HepG2 (cell line): ENCODE results near the gene COMMD7. TPM values are rescaled to one million over a fixed set of nuclear protein-coding genes. Genes with fewer than 3 reads are reported as not detected.
A peak's percentile ranks its signal among the peaks of the same experiment; 100 is the strongest.

Source experiments
- DDIT3 ChIP-seq: sonication (generic); formaldehyde crosslinking; IDR thresholded peaks from 2 replicates; pipeline ENCODE4 v1.4.0; 2020; ENCODE audit warnings: mild to moderate bottlenecking, missing genetic modification reagents
- HMGA1 ChIP-seq: sonication (generic); formaldehyde crosslinking; conservative IDR thresholded peaks from 2 replicates; pipeline ENCODE4 v1.4.0; 2020; ENCODE audit warnings: missing genetic modification reagents
- HNRNPH1 ChIP-seq: fragments of 200-400 bp; formaldehyde crosslinking; optimal IDR thresholded peaks from 2 replicates; pipeline ENCODE3; 2017; ENCODE audit warnings: mild to moderate bottlenecking, low read depth, low read length
- HOXA5 ChIP-seq: sonication (generic); formaldehyde crosslinking; IDR thresholded peaks from 2 replicates; pipeline ENCODE4 v1.4.0; 2020; ENCODE audit warnings: missing genetic modification reagents
- NCOR1 ChIP-seq: fragments of 200-600 bp; sonication (generic); IDR thresholded peaks from 2 replicates; pipeline ENCODE4 v1.7.0; 2017; ENCODE audit warnings: antibody characterized with exemption, low read length, borderline replicate concordance
- NFIB ChIP-seq: sonication (generic); formaldehyde crosslinking; IDR thresholded peaks from 2 replicates; pipeline ENCODE4 v1.9.0; 2021; ENCODE audit warnings: missing genetic modification reagents, mild to moderate bottlenecking, borderline replicate concordance
- NFIC ChIP-seq: IDR thresholded peaks from 2 replicates; pipeline ENCODE4 v1.6.1; 2012; ENCODE audit warnings: mild to moderate bottlenecking, low read length, inconsistent platforms
- PPARG ChIP-seq: conservative IDR thresholded peaks from 2 replicates; pipeline ENCODE4 v1.6.1; 2016; ENCODE audit warnings: missing biosample characterization, missing genetic modification reagents
- PREB ChIP-seq: sonication (generic); formaldehyde crosslinking; IDR thresholded peaks from 2 replicates; pipeline ENCODE4 v1.4.0; 2020; ENCODE audit warnings: missing genetic modification reagents
- RBAK ChIP-seq: sonication (generic); formaldehyde crosslinking; IDR thresholded peaks from 2 replicates; pipeline ENCODE4 v1.5.1; 2020; ENCODE audit warnings: mild to moderate bottlenecking, missing genetic modification reagents
- RFX3 ChIP-seq: IDR thresholded peaks from 2 replicates; pipeline ENCODE4 v1.6.1; 2016; ENCODE audit warnings: missing biosample characterization, missing genetic modification reagents
- RXRB ChIP-seq: IDR thresholded peaks from 2 replicates; pipeline ENCODE4 v1.6.1; 2016; ENCODE audit warnings: borderline replicate concordance, missing genetic modification reagents, missing compliant biosample characterization
- SMYD3 ChIP-seq: sonication (generic); formaldehyde crosslinking; IDR thresholded peaks from 2 replicates; pipeline ENCODE4 v1.8.1; 2023; ENCODE audit warnings: mild to moderate bottlenecking, missing genetic modification reagents
- SP1 ChIP-seq, 2 experiments: fragments of 450-650 bp in 1 of 2; sonication (generic) in 1 of 2; formaldehyde crosslinking in 1 of 2; IDR thresholded peaks; 2 replicates each; pipeline versions ENCODE4 v1.4.0 to v1.6.1; 2016 to 2020; ENCODE audit warnings: missing genetic modification reagents in 1 of 2
- SP4 ChIP-seq: sonication (generic); formaldehyde crosslinking; IDR thresholded peaks from 2 replicates; pipeline ENCODE4 v1.8.1; 2023; ENCODE audit warnings: mild to moderate bottlenecking, missing genetic modification reagents
- TOE1 ChIP-seq: sonication (generic); formaldehyde crosslinking; IDR thresholded peaks from 2 replicates; pipeline ENCODE4 v1.4.0; 2020; ENCODE audit warnings: mild to moderate bottlenecking, missing genetic modification reagents
- USF2 ChIP-seq, 2 experiments: sonication (generic) in 1 of 2; formaldehyde crosslinking in 1 of 2; IDR thresholded peaks; 2 replicates each; pipeline versions ENCODE4 v1.5.1 to v1.6.1; 2011 to 2020; ENCODE audit warnings: borderline replicate concordance in 1 of 2, low read depth in 1 of 2, low read length in 1 of 2, mild to moderate bottlenecking in 1 of 2, missing genetic modification reagents in 1 of 2, moderate library complexity in 1 of 2
- ZFP41 ChIP-seq: sonication (generic); formaldehyde crosslinking; IDR thresholded peaks from 2 replicates; pipeline ENCODE4 v1.4.0; 2020; ENCODE audit warnings: mild to moderate bottlenecking, missing genetic modification reagents, borderline replicate concordance
- ZNF382 ChIP-seq: sonication (generic); formaldehyde crosslinking; IDR thresholded peaks from 2 replicates; pipeline ENCODE4 v1.5.0; 2020; ENCODE audit warnings: missing genetic modification reagents, mild to moderate bottlenecking, borderline replicate concordance
- ZNF773 ChIP-seq: sonication (generic); formaldehyde crosslinking; IDR thresholded peaks from 2 replicates; pipeline ENCODE4 v1.4.0; 2020; ENCODE audit warnings: missing genetic modification reagents, borderline replicate concordance
- polyA plus RNA-seq, 8 experiments: library from polyadenylated mRNA; depleted of rRNA in 3 of 8; stranded (reverse) in 7 of 8; unstranded in 1 of 8; fragments of >200 nt; fragmentation: Illumina TruSeq in 4 of 8; extraction: Trizol in 4 of 8; gene quantifications; 2 replicates each; pipeline versions ENCODE4 v1.2.1 to v1.2.3, GENCODE V29; 2011 to 2016; ENCODE audit warnings: low read depth in 4 of 8, missing spikeins in 1 of 8, mixed read lengths in 1 of 8; ENCODE audit not compliant: insufficient read depth in 1 of 8
- total RNA-seq, 5 experiments: library from RNA; depleted of rRNA; stranded (reverse); fragments of >200 nt; fragmentation: Illumina TruSeq; extraction: Trizol; gene quantifications; 2 replicates each; pipeline ENCODE4 v1.2.3, GENCODE V29; 2016; ENCODE audit warnings: low read depth in 1 of 5
- TF ChIP-seq, protein P1 (sequence below): sonication (generic); formaldehyde crosslinking; IDR thresholded peaks from 2 replicates; pipeline ENCODE4 v1.5.1; 2020; ENCODE audit warnings: missing genetic modification reagents, mild to moderate bottlenecking, borderline replicate concordance
- TF ChIP-seq, protein P2 (sequence below): sonication (generic); formaldehyde crosslinking; IDR thresholded peaks from 2 replicates; pipeline ENCODE4 v1.8.1; 2022; ENCODE audit warnings: low read depth, mild to moderate bottlenecking, missing genetic modification reagents

Gene COMMD7
- total and polyA plus RNA-seq, 2 of the 13 experiments (the other 11 are each of a cell fraction or from before 2014, with no cell fraction given) = 42.1 to 53.3 TPM

DNA sequence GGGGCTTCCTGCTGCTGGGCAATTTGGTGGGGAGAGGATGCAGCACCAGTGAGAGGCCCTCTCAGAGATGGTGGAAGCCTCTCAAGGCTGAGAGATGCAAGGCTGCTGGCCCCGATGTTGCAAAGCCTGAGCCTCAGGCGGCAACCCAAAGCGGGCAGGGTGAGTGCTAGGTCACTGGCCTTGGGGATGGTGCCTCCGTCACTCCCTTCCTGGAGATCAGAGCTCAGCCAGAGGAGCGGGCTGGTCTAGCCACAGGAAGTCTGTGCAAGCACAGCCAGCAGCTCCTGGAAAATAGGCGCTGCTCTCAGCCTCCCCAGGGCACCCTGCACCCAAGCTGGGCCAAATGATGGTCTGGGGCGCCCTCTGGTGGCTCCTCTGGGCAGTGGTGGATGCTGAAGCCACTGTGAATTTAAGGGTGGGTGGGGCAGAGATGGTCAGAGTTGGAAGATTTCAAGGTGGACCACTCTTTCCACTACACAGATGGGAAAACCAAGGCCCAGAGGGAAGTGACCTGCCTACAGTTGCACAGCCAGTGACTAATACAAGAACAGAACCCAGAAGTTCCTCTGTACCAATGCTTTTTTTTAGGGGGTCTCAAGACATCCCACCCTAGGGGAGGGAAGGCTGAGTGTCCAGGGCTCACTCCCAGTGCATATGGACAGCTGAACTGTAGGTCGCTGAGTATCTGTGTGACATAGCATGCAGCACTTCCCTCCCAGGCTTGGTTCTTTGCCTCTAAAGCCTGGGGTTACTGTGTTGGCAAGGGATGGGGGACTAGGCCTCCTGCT is 90.3 kb downstream of the COMMD7 start (continued):
- TF ChIP-seq PREB (CRISPR knock-in tag) = 0 out of 2 replicates have a peak, but pooled peaks have one; percentile 56
- TF ChIP-seq DDIT3 = no peak
- no peak for TF ChIP-seq USF2 (IDR thresholded peaks at IDR 0.05; ENCODE audit: low read depth, low read length)
- TF ChIP-seq USF2 (CRISPR knock-in tag; IDR thresholded peaks at IDR 0.05; ENCODE audit: borderline replicate concordance) = no peak; the same call in 1 of the 2 replicates
- TF ChIP-seq RXRB (CRISPR knock-in tag) = peak; percentile 96
- no peak for TF ChIP-seq NCOR1
- TF ChIP-seq TOE1 (CRISPR knock-in tag) = no peak; the same call in 1 of the 2 replicates
- peak; percentile 96 for TF ChIP-seq HOXA5
- no peak for TF ChIP-seq RBAK
- TF ChIP-seq NFIC = no peak
- TF ChIP-seq SP4 (CRISPR knock-in tag) = peak; percentile 78
- TF ChIP-seq ZFP41 = no peak
- TF ChIP-seq HMGA1 (CRISPR knock-in tag) = no peak
- TF ChIP-seq, protein P1, sequence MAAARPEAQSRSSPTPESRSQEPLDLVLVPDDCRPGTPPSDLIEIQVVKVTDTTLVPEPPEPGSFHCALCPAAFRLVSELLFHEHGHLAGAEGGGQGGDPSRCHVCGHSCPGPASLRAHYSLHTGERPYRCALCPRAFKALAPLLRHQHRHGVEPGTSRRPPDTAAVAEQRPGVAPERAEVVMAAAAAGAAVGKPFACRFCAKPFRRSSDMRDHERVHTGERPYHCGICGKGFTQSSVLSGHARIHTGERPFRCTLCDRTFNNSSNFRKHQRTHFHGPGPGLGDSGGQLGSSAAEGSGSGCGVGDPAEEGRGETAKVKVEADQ (CRISPR knock-in tag) = no peak
- no peak for TF ChIP-seq ZNF382 (CRISPR knock-in tag)
- no peak for TF ChIP-seq NFIB (CRISPR knock-in tag)
- TF ChIP-seq PPARG (CRISPR knock-in tag) = peak; percentile 85; the same call in 1 of the 2 replicates
- no peak for TF ChIP-seq RFX3 (CRISPR knock-in tag)
- TF ChIP-seq, protein P2, sequence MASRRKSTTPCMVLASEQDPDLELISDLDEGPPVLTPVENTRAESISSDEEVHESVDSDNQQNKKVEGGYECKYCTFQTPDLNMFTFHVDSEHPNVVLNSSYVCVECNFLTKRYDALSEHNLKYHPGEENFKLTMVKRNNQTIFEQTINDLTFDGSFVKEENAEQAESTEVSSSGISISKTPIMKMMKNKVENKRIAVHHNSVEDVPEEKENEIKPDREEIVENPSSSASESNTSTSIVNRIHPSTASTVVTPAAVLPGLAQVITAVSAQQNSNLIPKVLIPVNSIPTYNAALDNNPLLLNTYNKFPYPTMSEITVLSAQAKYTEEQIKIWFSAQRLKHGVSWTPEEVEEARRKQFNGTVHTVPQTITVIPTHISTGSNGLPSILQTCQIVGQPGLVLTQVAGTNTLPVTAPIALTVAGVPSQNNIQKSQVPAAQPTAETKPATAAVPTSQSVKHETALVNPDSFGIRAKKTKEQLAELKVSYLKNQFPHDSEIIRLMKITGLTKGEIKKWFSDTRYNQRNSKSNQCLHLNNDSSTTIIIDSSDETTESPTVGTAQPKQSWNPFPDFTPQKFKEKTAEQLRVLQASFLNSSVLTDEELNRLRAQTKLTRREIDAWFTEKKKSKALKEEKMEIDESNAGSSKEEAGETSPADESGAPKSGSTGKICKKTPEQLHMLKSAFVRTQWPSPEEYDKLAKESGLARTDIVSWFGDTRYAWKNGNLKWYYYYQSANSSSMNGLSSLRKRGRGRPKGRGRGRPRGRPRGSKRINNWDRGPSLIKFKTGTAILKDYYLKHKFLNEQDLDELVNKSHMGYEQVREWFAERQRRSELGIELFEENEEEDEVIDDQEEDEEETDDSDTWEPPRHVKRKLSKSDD (CRISPR knock-in tag) = no peak; the same call in 1 of the 2 replicates
- no peak for TF ChIP-seq HNRNPH1
- no peak for TF ChIP-seq SP1 (IDR thresholded peaks at IDR 0.05)
- no peak; the same call in 1 of the 2 replicates for TF ChIP-seq SP1 (CRISPR knock-in tag; IDR thresholded peaks at IDR 0.05)
- TF ChIP-seq ZNF773 (CRISPR knock-in tag) = 0 out of 2 replicates have a peak, but pooled peaks have one; percentile 26
- no peak for TF ChIP-seq SMYD3
